ENCODE data around the gene NEU1.
"Not testable (repeated sequence)": the region's sequence is repeated elsewhere in the genome, so short reads cannot be mapped to it uniquely, and the experiment has no call there.

DNA sequence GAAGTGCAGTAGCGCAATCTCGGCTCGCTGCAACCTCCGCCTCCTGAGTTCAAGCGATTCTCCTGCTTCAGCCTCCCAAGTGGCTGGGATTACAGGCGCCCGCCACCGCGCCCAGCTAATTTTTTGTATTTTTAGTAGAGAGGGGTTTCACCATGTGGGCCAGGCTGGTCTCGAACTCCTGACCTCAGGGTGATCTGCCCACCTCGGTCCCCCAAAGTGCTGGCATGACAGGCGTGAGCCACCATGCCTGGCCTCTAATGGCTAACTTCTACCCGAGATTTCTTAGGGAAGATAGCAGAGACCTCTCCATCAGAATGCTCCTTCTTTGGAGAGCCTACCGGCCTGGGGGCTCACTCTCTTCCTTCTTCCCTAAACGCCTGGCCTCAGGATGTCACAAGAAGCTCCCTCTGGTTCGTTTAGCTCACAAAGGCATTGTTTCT lies 1.5 kb upstream of the NEU1 start:
- TF ChIP-seq, protein P1, sequence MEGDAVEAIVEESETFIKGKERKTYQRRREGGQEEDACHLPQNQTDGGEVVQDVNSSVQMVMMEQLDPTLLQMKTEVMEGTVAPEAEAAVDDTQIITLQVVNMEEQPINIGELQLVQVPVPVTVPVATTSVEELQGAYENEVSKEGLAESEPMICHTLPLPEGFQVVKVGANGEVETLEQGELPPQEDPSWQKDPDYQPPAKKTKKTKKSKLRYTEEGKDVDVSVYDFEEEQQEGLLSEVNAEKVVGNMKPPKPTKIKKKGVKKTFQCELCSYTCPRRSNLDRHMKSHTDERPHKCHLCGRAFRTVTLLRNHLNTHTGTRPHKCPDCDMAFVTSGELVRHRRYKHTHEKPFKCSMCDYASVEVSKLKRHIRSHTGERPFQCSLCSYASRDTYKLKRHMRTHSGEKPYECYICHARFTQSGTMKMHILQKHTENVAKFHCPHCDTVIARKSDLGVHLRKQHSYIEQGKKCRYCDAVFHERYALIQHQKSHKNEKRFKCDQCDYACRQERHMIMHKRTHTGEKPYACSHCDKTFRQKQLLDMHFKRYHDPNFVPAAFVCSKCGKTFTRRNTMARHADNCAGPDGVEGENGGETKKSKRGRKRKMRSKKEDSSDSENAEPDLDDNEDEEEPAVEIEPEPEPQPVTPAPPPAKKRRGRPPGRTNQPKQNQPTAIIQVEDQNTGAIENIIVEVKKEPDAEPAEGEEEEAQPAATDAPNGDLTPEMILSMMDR (optimal IDR thresholded peaks at IDR 0.05 in 1 of 3, IDR thresholded peaks at IDR 0.05 in 1 of 3, conservative IDR thresholded peaks at IDR 0.05 in 1 of 3; ENCODE audit: extremely low read depth in 1 of 3, insufficient read depth in 2 of 3, low read length in 3 of 3) = not testable (repeated sequence)
- TF ChIP-seq EZH2 (IDR thresholded peaks at IDR 0.05; ENCODE audit: low read length) = not testable (repeated sequence)

All from keratinocyte (primary cell).